Kidney capillary endothelial cell (primary cell): ENCODE results near the gene CFAP52.
"Not testable (repeated sequence)": the region's sequence is repeated elsewhere in the genome, so short reads cannot be mapped to it uniquely, and the experiment has no call there.

ENCODE experiments used
- DNase-seq: peaks from one replicate; pipeline ENCODE4 v3.0.0-alpha.2; 2018; ENCODE audit warnings: low spot score

CFAP52 gene

DNA sequence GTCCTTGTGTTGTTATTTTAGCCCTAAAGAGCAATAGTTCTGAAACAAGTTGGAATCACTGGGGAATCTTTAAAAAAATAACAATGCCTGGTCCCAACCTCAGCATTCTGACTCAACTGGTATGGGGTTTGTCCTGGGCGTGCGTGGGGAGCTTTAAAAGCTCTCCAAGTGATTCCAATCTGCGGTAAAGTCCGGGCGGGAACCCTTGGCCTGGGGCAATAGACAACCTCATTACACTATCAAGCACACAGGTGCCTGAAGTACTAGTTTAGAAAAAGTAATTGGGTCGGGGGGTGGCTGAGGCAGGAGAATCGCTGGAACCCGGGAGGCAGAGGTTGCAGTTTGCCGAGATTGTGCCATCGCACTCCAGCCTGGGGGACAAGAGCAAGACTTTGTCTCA lies 5.2 kb upstream of the CFAP52 start:
- no peak for DNase-seq

DNA sequence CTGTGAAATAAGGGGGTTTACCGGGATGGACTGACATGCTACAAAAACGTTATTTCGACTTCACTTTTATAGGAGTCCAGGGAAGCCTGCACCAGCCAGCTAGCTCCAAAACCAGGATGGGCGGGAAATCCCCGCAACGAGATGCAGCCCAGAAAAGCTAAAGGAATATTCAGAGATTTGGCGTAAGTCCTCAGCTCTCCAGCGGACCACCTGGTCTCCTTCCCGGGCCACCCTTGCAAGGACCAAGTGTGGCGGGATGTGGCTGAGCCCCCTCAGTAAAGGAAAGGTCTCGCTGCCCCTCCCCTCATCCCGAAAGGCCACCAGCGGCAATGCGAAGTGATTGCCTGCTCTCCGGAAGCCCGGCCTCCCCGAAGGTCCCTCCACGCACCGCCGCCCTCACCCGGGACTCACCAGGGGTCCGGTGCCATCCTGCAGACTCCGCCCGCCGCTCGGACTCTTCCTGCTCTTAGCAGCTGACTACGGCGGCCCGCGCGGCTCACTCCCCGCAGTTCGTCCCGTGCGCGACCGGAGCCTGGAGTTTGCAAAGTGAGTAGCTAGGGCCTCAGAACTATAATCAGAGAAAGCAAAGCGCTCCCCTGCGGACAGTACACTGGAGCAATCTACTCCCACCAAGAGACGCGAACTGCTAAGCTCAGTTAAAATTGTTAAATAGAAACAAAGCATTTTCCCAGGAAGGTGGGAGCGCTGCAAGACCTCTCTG lies 901 bp upstream of the CFAP52 start, which contains the start of gene STX8:
Gene STX8, minus strand, starts transcription at position 440 of the 721 bp plus-strand sequence. Its CDS starts 12 bp downstream, at position 428.
- peak; percentile 76 for DNase-seq

DNA sequence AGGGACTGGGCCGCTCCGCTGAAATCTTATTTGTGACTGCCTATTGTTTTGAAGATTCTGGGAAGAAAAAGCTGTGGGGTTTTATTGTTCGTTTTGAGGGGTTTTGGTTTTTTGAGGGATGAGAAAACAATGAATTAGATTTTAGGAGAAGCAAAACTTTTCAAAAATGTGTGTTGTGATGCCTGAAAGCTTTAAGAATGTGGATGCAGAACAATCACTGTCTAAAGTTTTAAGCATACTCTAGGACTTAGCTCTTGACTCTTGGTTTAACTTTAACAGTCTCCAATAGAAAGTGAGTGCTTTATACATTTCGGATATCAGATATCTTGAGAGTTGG lies 899 bp downstream of the CFAP52 start:
- DNase-seq: no peak

DNA sequence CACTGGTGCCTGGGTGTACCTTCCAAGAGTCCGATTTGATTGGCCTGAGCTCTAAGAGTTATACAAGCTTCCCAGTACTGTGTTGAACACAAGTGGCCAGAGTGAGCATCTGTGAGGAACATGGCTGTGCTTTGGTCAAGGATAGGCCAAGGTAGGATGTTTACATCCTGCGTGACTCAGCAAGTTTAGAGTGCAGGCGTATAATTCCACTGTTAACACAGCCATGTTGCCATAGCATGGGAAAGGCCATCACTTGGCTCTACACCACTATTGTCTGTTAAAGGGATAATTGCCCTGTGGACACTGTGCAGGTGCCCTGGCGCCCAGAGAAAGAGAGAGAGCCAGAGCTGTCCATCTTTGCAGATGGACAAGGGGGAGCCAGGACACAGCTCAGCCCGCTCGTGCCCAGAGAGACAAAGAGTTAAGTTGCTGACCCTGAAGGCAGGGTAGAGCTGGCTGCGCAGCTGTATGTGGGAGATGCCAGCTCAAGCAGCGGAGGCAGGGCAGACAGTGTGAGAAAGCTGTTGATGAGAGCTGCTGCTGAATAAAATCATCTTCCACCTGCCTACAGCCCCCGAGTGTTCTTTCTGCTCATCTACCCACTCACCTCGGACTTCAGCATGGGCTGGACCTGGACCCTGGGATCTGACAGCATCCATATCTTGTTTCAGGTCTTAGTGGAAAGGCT lies 11.7 kb downstream of the CFAP52 start:
- no peak for DNase-seq

DNA sequence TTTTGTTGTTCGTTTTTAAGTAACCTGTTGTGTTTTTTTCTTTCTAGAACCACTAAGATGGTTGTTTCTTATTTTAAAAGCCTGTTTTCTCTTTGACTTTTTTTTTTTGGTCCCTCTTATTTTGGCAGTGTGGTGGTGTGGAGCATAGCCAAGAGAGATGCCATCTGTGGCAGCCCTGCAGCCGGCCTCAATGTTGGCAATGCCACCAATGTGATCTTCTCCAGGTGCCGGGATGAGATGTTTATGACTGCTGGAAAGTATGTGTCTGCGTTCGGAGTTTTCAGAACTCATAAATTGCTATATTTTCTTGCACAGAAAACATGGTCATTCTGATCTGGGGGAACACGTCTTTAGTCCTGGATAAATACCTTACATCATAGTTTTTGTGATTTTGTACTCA lies 17.6 kb downstream of the CFAP52 start:
- no peak for DNase-seq

DNA sequence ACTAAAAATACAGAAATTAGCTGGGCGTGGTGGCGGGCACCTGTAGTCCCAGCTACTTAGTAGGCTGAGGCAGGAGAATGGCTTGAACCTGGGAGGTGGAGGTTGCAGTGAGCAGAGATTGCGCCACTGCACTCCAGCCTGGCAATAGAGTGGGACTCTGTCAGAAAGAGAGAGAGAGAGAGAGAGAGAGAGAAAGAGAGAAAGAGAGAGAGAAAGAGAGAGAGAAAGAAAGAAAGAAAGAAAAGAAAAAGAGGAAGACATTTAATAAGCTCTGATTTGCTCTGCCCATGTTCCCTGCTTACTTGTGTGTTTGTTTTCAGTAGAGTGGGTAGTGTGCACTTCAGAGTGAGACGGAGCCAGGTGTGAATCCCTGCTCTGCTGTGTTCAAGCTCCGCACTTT lies 21.2 kb downstream of the CFAP52 start:
- DNase-seq: not testable (repeated sequence)

DNA sequence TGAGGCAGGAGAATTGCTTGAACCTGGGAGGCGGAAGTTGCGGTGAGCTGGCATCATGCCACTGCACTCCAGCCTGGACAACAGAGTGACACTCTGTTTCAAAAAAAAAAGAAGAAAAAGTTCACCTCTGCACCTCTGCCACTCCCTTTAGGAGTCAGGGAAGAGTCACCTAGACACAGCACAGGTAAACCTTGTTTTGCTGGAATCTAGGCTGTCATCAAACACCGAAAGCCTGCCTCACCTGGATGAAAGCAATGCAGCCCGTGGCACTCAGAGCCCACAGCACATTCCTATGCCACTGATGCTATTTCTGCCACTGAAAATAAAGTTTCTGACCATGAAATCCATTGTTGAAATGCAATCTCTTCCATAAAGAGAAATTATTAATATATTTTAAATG lies 22.2 kb downstream of the CFAP52 start:
- DNase-seq: no peak

DNA sequence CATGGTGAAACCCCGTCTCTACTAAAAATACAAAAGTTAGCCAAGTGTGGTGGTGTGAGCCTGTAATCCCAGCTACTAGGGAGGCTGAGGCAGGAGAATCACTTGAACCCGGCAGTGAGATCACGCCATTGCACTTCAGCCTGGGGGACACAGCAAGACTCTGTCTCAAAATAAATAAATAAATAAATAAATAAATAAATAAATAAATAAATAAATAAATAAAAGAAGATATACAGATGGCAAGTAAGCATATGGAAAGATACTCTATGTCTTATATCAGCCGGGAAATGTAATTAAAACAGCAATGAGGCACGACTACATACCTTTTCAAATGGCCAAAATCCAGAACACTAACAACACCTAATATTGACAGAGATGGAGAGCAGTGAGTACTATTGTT lies 28.1 kb downstream of the CFAP52 start:
- DNase-seq: not testable (repeated sequence)

DNA sequence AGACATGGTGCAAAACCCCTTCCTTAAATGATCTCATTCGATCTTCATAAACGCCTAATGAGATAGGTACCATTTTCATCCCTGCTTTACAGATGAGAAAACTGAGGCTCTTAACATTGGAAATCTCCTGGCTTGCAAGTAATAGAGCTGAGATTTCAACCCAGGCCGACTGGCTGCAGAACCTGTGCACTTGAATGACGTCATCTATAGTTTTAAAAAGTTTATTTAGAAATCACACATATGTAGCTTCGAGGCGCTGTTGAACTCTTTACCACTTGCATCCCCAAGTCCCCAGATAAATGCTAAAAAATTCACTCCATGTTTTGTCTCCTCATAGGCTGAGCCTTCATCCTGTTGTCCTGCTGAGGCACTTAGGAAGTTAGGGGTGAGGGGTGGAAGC lies 30.0 kb downstream of the CFAP52 start:
- no peak for DNase-seq

DNA sequence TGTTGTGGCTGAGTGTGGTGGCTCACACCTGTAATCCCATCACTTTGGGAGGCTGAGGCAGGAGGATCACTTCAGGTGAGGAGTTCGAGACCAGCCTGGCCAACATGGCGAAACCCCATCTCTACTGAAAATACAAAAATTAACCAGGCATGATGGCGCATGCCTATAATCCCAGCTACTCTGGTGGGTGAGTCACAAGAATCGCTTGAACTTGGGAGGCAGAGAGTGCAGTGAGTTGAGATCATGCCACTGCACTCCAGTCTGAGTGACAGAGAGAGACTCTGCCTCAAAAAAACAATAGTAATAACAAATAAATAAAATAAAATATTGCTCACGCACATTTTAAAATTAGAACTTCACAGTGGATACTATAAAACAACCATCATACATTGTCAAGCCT lies 30.6 kb downstream of the CFAP52 start:
- DNase-seq: not testable (repeated sequence)

DNA sequence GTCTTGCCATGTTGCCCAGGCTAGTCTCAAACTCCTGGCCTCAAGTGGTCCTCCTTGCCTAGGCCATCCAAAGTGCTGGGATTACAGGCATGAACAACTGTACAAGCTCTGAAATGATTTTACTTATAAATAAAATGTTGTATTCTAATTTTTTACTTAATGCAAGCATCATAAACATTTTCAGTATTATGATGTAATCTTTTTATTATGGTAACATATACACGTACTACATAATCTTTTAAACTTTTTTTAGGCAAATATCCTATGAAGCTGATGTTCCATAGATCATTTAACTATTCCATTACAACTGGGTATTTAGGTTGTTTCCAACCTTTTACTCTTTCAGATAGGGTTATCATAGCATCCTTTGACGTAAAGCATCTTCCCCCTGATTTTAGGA lies 35.1 kb downstream of the CFAP52 start:
- DNase-seq: no peak

DNA sequence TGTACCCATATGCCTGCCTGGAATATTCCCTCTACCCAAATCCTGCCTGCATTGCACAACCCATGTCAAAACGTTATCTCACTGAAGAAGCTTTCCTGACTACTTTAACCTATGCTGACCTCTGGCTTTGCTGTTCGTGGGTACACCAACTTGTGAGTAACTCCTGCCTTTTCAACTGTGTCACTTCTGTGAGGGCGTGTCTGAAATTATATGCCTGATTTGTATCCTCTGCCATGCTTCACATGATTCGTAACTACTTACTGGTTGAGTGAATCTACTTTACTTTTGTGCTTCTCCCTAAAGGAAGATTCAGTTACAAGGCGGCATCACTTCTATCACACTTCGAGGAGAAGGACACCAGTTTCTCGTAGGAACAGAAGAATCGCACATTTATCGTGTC lies 35.6 kb downstream of the CFAP52 start:
- no peak for DNase-seq

DNA sequence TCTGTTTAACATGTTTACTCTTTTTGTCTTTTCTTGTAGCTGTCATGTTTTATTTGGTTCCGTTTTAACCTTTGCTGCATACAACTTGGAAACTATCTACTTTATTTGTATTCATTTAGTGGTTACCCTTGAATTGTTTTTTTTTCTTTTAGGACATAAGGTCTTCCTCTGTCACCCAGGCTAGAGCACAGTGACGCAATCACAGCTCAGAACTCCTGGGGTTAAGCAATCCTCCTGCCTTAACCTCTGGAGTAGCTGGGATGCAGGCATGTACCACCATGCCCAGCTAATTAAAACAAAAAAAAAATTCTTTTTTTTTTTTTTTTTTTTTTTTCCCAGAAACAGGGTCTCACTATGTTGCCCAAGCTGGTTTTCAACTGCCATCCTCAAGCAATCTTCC lies 39.0 kb downstream of the CFAP52 start:
- DNase-seq: no peak

DNA sequence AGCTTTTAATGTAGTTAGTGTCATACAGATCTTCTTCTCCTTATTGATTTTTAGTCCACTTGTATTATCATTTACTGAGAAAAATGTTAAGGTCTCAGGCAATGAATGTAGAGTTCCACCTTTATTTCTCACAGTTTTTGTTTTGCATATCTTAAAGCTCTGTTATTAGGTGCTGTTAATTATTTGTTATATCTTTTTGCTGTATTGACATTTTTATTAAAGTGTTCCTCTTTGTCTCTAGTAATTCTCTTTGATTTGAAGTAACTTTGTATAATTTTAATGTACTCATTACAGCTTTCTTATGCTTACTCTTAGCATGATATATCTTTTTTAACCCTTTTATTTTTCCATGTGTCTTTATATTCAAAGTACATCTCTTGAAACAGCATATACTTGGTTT lies 46.5 kb downstream of the CFAP52 start:
- DNase-seq: no peak

DNA sequence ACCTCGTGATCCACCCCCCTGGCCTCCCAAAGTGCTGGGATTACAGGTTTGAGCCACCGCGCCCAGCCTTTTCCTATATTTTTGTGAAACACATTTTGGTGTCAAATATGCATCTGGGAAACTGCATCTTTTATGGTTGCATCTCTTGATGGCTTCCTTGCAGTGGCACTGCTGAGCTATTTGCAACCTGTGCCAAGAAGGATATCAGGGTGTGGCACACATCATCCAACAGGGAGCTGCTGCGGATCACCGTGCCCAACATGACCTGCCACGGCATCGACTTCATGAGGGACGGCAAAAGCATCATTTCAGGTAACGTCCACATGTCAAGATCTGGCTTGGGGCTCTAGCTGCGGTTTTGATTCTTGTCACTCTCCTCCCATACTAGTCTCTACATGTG lies 52.1 kb downstream of the CFAP52 start:
- DNase-seq: no peak

DNA sequence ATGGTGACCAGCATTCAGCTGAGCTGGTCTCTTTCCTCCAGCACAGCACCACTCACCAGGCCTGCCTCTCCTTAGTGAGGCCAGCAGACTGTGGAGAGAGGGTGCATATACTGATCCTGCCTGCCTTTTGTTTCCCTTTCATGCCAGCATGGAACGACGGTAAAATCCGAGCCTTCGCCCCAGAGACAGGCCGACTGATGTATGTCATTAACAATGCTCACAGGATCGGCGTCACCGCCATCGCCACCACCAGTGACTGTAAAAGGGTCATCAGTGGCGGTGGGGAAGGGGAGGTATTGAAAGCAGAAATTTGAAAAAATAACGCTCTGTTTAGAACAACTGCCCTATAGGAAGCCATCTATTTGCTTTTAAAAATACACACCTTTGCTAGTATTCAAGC lies 56.3 kb downstream of the CFAP52 start:
- no peak for DNase-seq

DNA sequence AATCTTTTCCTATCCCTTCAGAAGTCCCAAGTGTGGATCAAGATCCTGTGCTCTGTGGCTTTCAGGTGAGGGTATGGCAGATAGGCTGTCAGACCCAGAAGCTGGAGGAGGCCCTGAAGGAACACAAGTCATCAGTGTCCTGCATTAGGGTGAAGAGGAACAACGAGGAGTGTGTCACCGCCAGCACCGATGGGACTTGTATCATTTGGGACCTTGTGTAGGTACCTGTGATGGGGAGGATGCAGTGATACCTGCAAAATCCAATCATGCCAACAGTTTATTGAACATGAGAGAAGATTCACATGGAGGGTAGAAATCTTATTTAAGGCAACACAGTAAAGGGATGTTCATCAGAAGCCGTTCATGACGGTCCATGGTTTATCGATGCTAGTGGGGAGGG lies 58.9 kb downstream of the CFAP52 start:
- DNase-seq: no peak

DNA sequence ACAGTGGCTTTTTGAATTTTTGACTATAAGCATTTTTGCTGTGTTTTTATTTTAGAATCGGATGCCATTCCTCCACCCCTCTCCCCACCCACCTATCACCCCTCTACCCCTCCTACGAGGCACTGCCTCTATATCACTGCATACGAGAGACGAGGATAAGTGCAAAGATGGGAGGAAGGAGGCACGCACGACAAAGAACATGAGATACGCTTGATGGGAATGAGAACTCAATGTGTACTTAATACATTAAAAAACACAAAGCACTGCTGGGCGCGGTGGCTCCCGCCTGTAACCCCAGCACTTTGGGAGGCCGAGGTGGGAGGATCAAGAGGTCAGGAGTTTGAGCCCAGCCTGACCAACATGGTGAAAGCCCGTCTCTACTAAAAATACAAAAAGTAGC lies 60.1 kb downstream of the CFAP52 start:
- no peak for DNase-seq

DNA sequence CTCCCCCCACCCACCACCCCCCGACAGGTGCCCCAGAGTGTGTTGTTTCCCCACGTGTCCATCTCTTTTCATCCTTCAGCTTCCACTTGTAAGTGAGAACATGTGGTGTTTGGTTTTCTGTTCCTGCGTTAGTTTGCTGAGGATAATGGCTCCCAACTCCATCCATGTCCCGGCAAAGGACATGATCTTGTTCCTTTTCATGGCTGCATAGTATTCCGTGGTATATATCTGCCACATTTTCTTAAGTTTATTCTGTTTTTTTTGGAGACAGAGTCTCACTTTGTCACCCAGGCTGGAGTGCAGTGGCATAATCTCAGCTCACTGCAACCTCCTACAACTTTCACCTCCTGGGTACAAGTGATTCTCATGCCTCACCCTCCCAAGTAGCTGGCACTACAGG lies 63.9 kb downstream of the CFAP52 start:
- DNase-seq: not testable (repeated sequence)

DNA sequence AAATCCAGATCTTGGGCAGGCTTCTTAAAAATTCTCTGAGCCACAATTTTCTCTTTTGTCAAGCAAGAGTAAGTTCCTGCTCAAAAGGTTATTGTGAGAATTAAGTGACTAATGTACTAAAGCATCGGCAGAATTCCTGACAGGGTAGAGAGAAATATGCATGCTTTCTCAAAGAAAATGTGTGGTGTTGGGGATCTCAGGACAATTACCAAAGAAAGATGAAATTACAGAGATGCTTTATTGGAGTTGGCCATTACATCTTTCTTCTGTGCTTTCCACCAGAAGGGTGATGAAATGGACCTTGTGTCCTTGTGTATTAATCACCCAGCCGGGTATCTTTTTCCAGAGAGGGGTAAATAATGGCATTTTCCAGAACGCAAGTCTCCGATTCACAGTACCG lies 67.2 kb downstream of the CFAP52 start:
- no peak for DNase-seq

DNA sequence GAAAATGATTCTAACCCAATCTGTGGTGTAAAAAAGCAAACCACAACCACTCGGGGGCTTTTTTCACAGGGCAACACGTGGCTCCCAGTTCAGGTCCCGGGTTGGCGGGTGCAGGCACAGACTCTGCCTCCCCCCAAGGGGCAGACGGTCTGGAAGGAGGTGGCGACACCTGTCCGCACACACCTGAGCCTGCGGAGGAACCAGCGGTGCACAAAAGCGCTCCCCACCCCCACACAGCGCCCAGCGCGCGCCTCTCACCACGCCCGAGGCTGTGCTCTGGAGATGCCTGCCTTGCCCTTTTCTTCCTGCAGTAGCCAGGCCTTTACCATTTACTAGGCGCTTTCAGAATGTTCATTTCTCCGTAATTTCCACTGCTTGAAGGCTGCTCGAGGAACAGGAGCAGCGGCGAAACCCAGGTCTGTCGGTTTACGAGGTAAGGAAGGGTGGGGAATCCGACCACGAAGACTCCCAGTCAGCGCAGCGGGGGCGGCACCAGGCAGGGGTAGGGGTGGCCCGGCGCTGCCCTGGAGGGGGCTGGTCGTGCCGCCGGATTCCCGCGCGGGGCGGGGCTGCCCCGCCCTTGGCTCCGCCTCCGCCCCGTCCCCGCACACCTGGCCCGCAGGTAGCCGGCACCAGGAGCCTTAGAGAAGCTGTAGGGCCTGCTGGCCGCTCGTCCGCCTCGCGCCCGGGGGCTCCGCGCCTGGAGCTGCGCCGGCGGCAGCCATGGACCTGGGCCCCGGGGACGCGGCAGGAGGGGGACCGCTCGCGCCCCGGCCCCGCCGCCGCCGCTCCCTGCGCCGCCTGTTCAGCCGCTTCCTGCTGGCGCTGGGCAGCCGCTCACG lies 68.7 kb downstream of the CFAP52 start, which contains the start of gene USP43:
Gene USP43, plus strand, starts transcription at position 608 of the 842 bp plus-strand sequence. Its CDS starts 116 bp downstream, at position 724.
- no peak for DNase-seq

DNA sequence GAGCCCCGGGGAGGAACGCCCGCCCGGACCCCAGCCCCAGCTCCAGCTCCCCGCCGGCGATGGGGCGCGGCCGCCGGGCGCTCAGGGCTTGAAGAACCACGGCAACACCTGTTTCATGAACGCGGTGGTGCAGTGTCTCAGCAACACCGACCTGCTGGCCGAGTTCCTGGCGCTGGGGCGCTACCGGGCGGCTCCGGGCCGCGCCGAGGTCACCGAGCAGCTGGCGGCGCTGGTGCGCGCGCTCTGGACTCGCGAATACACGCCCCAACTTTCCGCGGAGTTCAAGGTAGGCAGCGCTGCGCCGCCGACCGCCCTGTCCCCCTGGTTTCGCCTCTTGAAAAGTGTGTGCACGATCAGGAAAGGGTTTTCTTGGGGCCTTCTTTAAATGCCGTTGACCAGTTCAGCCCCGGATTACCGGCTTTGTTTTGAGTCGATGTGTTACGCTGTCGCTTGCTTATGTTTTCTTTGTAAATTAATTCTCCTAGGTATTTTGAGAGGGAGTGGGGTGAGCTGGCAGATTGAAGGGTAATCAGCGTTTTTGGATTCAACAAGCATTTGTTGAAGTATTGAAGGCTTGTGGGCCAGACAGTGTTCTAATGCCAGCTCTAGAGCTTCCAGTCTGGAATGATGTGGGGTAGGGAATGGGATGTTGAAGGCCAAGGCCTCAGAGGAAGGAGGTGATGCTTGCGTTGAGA lies 69.6 kb downstream of the CFAP52 start:
- DNase-seq: no peak
